Left ventricle myocardium superior (tissue), 1 donor: Measurements from ENCODE around the gene TOP1. TPM values are rescaled to one million over a fixed set of nuclear protein-coding genes. Genes with fewer than 3 reads are reported as not detected.

Experiments
- ATAC-seq: fragments of 200-7000 bp; cut with Tn5 transposase; one replicate; pipeline ENCODE4 v1.9.1; 2020; ENCODE audit warnings: mild to moderate bottlenecking, moderate library complexity
- DNase-seq: peaks from one replicate; pipeline ENCODE4 v3.0.0-alpha.2; 2020
- intact Hi-C: fragments of 100-400 bp; cut with micrococcal nuclease; formaldehyde crosslinking; loops from one replicate; pipeline ENCODE4 v1.11.0; 2022
- microRNA-seq: library from miRNA; unstranded; fragments of <30 nt; microRNA quantifications from one replicate; pipeline ENCODE4 v1.2.0, GENCODE V29; 2020; ENCODE audit warnings: borderline number of aligned reads
- total RNA-seq: library from RNA; stranded (reverse); fragmentation: NEBNext Ultra II Directional; extraction: Animal tissue kit (Norgen Biotek cat#: 25700); gene quantifications from one replicate; pipeline ENCODE4 v1.2.1, GENCODE V29; 2021
- donor health status: DM: no; HTN: yes; CAD: no; lungs with severe emphysema.

Gene TOP1
- total RNA-seq, 1 donor from 2014 or later, result 25.3 TPM

DNA sequence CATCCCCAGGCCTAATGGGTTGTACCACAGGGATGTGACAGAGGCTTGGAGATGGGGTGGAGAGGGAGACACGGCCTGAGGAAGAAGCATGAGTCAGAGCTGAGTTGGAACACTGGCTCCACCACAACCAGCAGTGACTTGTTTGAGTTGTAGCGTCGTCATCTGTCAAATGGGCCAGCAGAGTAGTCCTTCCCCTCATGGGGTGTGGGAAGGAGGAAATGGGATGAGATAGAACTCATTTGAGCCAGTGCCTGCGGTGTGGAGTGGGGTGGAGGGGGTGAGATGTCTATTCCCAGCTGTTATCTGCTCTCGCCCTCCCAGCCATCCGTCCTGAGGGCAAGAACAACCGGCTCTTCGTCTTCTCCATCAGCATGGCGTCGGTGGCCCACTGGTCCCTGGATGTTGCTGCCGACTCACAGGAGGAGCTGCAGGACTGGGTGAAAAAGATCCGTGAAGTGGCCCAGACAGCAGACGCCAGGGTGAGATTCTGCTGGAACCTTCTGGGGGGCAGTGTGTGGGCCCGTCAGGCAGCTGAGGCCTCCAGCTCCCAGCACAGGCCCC, 141.2 kb downstream of the TOP1 start:
- intact Hi-C loops, result loop anchor here (5.0 to 10.0 kb wide), 2 partner anchors 167 to 245 kb away; no protein-coding TSS in a partner anchor
- DNase-seq (peak; percentile 18), ATAC-seq (no peak)

- peak; percentile 11 for DNase-seq
- intact Hi-C loops, result loop anchor here (5.0 to 10.0 kb wide), 2 partner anchors 167 to 244 kb away; no protein-coding TSS in a partner anchor
- no peak for ATAC-seq
These were observed 141.9 kb downstream of the TOP1 start for GRCh38 chr20:41170386-41171105.

DNA sequence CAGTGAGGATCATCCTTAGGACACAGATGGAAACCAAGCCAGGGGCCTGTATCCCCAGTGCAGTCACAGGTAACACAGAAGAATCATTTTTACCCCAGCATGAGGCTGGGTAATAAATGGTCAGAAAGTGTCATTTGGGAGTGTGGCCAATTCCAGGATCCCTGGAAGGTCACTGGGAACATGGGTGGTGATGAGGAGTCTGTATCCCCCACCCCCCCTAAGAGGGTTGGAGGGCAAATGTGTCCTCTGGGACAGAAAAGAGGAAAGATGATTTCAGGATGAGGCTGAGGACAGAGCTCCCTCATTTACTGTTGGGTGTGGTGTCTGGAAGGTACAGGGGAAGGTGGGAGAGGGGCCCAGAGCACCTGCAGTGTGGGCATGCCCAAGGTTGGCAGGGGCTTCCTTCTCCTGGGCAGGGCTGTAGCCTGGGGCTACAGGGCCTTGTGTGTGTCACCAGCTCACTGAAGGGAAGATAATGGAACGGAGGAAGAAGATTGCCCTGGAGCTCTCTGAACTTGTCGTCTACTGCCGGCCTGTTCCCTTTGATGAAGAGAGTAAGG, 143.2 kb downstream of the TOP1 start:
- no peak for ATAC-seq
- no peak for DNase-seq

GRCh38 chr20:41172296-41173140, 143.9 kb downstream of the TOP1 start:
- intact Hi-C loops, result loop anchor here (5.0 to 10.0 kb wide), 2 partner anchors 165 to 242 kb away; no protein-coding TSS in a partner anchor
- DNase-seq, result peak; percentile 41
- ATAC-seq, result peak; percentile 35

More for the DNA sequence above, 143.2 kb downstream of the TOP1 start:
- intact Hi-C loops, result loop anchor here (5.0 to 10.0 kb wide), 2 partner anchors 165 to 243 kb away; no protein-coding TSS in a partner anchor

DNA sequence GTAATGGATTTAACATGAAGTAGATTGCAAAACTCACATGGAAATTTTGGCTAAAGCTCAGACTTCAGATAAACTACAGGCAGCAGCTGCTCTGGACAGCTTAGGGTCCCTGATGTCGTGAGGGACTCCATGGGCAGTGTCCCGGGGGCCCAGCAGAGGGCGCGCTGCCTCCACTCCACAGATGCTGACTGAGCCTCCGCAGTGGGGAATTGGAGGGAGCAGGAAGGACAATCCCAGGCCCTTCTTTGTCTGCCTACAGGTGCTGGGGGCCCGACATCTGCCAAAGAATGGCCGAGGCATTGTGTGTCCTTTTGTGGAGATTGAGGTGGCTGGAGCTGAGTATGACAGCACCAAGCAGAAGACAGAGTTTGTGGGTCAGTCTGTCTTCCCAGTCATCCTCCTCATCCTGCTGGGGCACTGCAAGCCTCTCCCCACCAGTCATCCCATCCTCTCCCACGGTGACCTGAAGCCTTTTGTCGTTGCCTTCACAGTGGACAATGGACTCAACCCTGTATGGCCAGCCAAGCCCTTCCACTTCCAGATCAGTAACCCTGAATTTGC, 144.6 kb downstream of the TOP1 start:
- DNase-seq (peak; percentile 93), ATAC-seq (peak; percentile 83)
- intact Hi-C loops, result loop anchor here (5.0 to 10.0 kb wide), 2 partner anchors 164 to 242 kb away; no protein-coding TSS in a partner anchor

GRCh38 chr20:41173791-41174341, 145.2 kb downstream of the TOP1 start:
- intact Hi-C loops, result loop anchor here (5.0 to 10.0 kb wide), 2 partner anchors 163 to 241 kb away; no protein-coding TSS in a partner anchor
- DNase-seq (peak; percentile 33), ATAC-seq (no peak)

Small RNAs within 50 kb of the gene (microRNA-seq; reads per million reads assigned to microRNA genes)
- gene MIR6871, result not detected

Other genes with a start within 250 kb of the TOP1 start
- 56.5 TPM for gene PLCG1, start 108.7 kb downstream of the TOP1 start, total RNA-seq